A673 (cell line): ENCODE results near the gene BIRC5. TPM values are rescaled to one million over a fixed set of nuclear protein-coding genes. Genes with fewer than 3 reads are reported as not detected.

Experiments used
- BruUV-seq: library from RNA; stranded (reverse); fragments of 400-500 nt; replicated peaks from 2 replicates; lab custom pipeline; 2021; lab: Mats Ljungman, UMichigan
- CTCF ChIA-PET: fragments of 300-600 bp; sonication (Branson Sonifier 250); formaldehyde crosslinking; loops from one replicate; lab custom pipeline; 2022; ENCODE audit warnings: antibody characterized with exemption; lab: Charles Lee
- POLR2A ChIA-PET: fragments of 300-600 bp; sonication (Branson Sonifier 250); formaldehyde crosslinking; loops from one replicate; lab custom pipeline; 2022; ENCODE audit warnings: antibody characterized with exemption; ENCODE audit not compliant: low non-redundant PET; lab: Charles Lee
- DNase-seq: peaks from one replicate; pipeline ENCODE4 v3.0.0-alpha.2; 2015; ENCODE audit warnings: low spot score
- H3K27ac ChIP-seq: fragments of 200-600 bp; sonication (generic); 2 replicates; pipeline ENCODE4 v1.5.1; 2016; ENCODE audit warnings: mixed run types, low read depth, mild to moderate bottlenecking, mixed read lengths, antibody characterized with exemption, low read length; ENCODE audit not compliant: poor library complexity, severe bottlenecking
- H3K27me3 ChIP-seq: fragments of 200-600 bp; sonication (generic); replicated peaks from 2 replicates; pipeline ENCODE4 v1.6.1; 2017; ENCODE audit warnings: mixed run types, low read depth, mild to moderate bottlenecking, mixed read lengths, antibody characterized with exemption, low read length; ENCODE audit not compliant: insufficient read depth, poor library complexity
- H3K36me3 ChIP-seq: fragments of 200-600 bp; sonication (generic); 2 replicates; pipeline ENCODE4 v1.6.1; 2016; ENCODE audit warnings: mixed run types, mild to moderate bottlenecking, mixed read lengths, antibody characterized with exemption, low read length; ENCODE audit not compliant: insufficient read depth, poor library complexity, severe bottlenecking
- H3K4me1 ChIP-seq: fragments of 200-600 bp; sonication (generic); 2 replicates; pipeline ENCODE4 v1.6.1; 2017; ENCODE audit warnings: mixed run types, mild to moderate bottlenecking, mixed read lengths, antibody characterized with exemption, low read length; ENCODE audit not compliant: insufficient read depth, poor library complexity, severe bottlenecking
- H3K4me3 ChIP-seq: fragments of 200-600 bp; sonication (generic); 2 replicates; pipeline ENCODE4 v1.5.1; 2016; ENCODE audit warnings: low read depth, mixed run types, mild to moderate bottlenecking, mixed read lengths, low read length; ENCODE audit not compliant: poor library complexity, severe bottlenecking
- H3K9me3 ChIP-seq: fragments of 200-600 bp; sonication (generic); 2 replicates; pipeline ENCODE4 v1.6.1; 2016; ENCODE audit warnings: mixed run types, low read depth, mild to moderate bottlenecking, mixed read lengths, antibody characterized with exemption, low read length; ENCODE audit not compliant: poor library complexity, severe bottlenecking
- EZH2 ChIP-seq: fragments of 200-600 bp; sonication (generic); IDR thresholded peaks from 2 replicates; pipeline ENCODE4 v1.6.1; 2017; ENCODE audit warnings: borderline replicate concordance, low read depth, mild to moderate bottlenecking, mixed read lengths, antibody characterized with exemption, low read length; ENCODE audit not compliant: poor library complexity, severe bottlenecking
- intact Hi-C: fragments of 100-400 bp; cut with micrococcal nuclease; formaldehyde crosslinking; loops from one replicate; pipeline ENCODE4 v1.10.0; 2022; ENCODE audit not compliant: unreplicated experiment
- total RNA-seq: library from RNA; stranded (reverse); gene quantifications from 2 replicates; pipeline ENCODE4 v1.2.3, GENCODE V29; 2021
- TF ChIP-seq, protein P1 (sequence below): fragments of 300-800, 200-600 bp; sonication (generic); conservative IDR thresholded peaks from 2 replicates; pipeline ENCODE4 v1.5.1; 2017; ENCODE audit warnings: low read depth, mild to moderate bottlenecking, antibody characterized with exemption, low read length, moderate library complexity, mixed read lengths

The BIRC5 gene
- total RNA-seq, 1 experiment from 2014 or later = 158 TPM

DNA sequence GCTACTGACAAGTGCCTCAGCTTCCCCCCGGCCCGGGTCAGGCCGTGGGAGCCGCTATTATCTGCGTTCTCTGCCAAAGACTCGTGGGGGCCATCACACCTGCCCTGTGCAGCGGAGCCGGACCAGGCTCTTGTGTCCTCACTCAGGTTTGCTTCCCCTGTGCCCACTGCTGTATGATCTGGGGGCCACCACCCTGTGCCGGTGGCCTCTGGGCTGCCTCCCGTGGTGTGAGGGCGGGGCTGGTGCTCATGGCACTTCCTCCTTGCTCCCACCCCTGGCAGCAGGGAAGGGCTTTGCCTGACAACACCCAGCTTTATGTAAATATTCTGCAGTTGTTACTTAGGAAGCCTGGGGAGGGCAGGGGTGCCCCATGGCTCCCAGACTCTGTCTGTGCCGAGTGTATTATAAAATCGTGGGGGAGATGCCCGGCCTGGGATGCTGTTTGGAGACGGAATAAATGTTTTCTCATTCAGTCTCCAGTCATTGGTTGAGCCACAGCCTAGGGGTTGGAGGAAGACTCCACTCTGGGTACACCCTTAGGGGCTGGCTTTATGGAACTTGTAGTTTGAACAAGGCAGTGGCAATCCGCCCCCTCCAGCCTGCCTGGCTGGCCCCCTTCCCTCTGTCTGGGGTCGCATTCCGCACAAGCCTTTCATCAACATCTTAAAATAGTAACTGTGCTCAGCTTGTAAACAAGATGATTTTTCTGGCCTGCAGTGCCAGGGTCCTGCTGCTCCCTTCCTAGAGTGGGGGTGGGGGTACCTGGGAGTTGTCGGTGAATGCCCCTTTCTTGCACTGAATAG, 41.6 kb upstream of the BIRC5 start:
- POLR2A ChIA-PET = interaction anchor here (0.6 kb wide), 1 partner anchor 15 kb away, joined by 3 read pairs; the partner anchor contains the start of genes AFMID and TK1
- TF ChIP-seq EZH2 = no peak
- TF ChIP-seq, protein P1, sequence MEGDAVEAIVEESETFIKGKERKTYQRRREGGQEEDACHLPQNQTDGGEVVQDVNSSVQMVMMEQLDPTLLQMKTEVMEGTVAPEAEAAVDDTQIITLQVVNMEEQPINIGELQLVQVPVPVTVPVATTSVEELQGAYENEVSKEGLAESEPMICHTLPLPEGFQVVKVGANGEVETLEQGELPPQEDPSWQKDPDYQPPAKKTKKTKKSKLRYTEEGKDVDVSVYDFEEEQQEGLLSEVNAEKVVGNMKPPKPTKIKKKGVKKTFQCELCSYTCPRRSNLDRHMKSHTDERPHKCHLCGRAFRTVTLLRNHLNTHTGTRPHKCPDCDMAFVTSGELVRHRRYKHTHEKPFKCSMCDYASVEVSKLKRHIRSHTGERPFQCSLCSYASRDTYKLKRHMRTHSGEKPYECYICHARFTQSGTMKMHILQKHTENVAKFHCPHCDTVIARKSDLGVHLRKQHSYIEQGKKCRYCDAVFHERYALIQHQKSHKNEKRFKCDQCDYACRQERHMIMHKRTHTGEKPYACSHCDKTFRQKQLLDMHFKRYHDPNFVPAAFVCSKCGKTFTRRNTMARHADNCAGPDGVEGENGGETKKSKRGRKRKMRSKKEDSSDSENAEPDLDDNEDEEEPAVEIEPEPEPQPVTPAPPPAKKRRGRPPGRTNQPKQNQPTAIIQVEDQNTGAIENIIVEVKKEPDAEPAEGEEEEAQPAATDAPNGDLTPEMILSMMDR = no peak
- Histone ChIP-seq H3K9me3 (no peaks in the 10 kb centered on the region), H3K4me1 (peaks cover 11% of the 10 kb centered on the region), H3K36me3 (peaks cover 20% of the 10 kb centered on the region), H3K27me3 (no peaks in the 10 kb centered on the region), H3K4me3 (no peak overlapping the region), H3K27ac (no peak overlapping the region)
- intact Hi-C loops = no loop called here
- DNase-seq = peak; percentile 32
- CTCF ChIA-PET = no interaction called here
- BruUV-seq = no TSS peak

DNA sequence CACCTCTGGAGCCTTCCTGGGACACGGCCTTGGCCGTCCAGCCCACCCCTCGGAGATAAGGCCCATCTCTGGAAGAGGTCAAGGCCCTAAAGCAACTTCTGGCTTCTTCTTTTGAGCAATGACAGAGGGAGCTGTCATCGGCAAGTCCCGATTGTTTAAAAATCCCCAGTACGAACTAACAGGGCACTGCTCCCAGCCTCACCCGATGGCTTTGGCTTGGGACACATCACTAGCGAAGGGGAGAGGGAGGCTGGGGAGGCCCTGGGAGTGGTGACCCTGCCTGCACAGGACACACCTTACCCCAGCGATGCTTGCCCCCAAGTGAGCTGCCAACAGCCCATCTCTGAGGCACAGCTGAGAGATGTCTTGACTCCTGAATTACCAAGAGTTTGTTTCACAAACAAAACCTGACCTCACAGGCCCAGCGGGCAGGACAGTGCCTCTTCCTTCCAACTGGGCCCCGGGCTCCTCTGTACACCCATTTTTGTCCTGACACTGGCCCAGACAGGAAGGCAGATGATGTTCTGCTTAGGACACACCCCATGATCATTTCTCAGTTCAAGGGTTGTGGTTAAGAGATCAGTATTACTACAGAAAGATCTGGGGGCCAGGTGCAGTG, 40.8 kb upstream of the BIRC5 start:
- TF ChIP-seq EZH2 = no peak
- TF ChIP-seq, protein P1 = no peak
- peaks cover 22% of the 10 kb centered on the region for H3K36me3 ChIP-seq
- H3K27ac ChIP-seq = no peak overlapping the region
- H3K27me3 ChIP-seq = no peaks in the 10 kb centered on the region
- no TSS peak for BruUV-seq
- H3K4me3 ChIP-seq = no peak overlapping the region
- POLR2A ChIA-PET = no interaction called here
- no peak for DNase-seq
- H3K9me3 ChIP-seq = no peaks in the 10 kb centered on the region
- CTCF ChIA-PET = no interaction called here
- intact Hi-C loops = no loop called here
- H3K4me1 ChIP-seq = peaks cover 8% of the 10 kb centered on the region

DNA sequence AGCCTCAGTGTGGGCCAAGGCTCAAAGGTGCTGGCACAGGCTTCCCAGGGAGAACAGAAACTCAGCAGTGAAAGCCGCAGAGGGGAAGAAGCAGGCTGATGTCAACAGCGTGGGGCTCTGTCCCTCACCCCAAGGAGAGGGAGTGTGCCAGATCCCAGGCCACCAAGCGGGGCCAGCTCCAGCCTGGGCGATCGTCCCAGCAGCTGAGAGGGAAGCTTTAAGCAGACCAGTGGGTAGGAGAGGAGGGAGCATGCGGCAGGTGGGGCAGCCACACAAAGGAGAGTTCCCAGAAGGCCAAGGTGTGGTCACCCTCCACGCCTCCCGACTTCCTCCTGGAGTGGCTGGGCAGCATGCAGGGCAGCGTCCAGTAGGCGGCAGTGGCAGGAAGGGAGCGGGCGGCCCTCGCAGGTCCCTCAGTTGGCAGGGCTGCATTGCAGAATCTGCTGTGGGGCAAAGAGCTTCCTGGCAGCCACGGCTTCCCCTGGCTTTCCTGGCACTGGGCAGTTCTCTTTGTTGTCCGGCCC, 39.6 kb upstream of the BIRC5 start:
- Histone ChIP-seq H3K4me3 (no peak overlapping the region), H3K4me1 (peaks cover 8% of the 10 kb centered on the region), H3K36me3 (peaks cover 34% of the 10 kb centered on the region), H3K27ac (no peak overlapping the region), H3K27me3 (no peaks in the 10 kb centered on the region), H3K9me3 (no peaks in the 10 kb centered on the region)
- intact Hi-C loops = no loop called here
- CTCF ChIA-PET = no interaction called here
- BruUV-seq = TSS peak; percentile 37
- no peak for TF ChIP-seq EZH2
- TF ChIP-seq, protein P1 = no peak
- POLR2A ChIA-PET = no interaction called here
- no peak for DNase-seq
